Peyer's patch (tissue), 4 donors: ENCODE measurements around the gene AIFM1.

Experiments
- POLR2A ChIP-seq, 2 donors: fragments of 450-650 bp; IDR thresholded peaks; one replicate each; pipeline ENCODE4 v1.5.1; 2017; ENCODE audit warnings: antibody characterized with exemption in 2 of 2, mild to moderate bottlenecking in 2 of 2, moderate library complexity in 2 of 2
- TF ChIP-seq, protein P1 (sequence below), 6 experiments: fragments of 450-650 bp in 4 of 6; fragments of 200-600 bp in 2 of 6; sonication (generic) in 1 of 6; IDR thresholded peaks; one replicate each; pipeline ENCODE4 v1.5.1; 2017 to 2019; ENCODE audit warnings: antibody characterized with exemption in 6 of 6, mild to moderate bottlenecking in 3 of 6, moderate library complexity in 1 of 6

- TF ChIP-seq, protein P1, sequence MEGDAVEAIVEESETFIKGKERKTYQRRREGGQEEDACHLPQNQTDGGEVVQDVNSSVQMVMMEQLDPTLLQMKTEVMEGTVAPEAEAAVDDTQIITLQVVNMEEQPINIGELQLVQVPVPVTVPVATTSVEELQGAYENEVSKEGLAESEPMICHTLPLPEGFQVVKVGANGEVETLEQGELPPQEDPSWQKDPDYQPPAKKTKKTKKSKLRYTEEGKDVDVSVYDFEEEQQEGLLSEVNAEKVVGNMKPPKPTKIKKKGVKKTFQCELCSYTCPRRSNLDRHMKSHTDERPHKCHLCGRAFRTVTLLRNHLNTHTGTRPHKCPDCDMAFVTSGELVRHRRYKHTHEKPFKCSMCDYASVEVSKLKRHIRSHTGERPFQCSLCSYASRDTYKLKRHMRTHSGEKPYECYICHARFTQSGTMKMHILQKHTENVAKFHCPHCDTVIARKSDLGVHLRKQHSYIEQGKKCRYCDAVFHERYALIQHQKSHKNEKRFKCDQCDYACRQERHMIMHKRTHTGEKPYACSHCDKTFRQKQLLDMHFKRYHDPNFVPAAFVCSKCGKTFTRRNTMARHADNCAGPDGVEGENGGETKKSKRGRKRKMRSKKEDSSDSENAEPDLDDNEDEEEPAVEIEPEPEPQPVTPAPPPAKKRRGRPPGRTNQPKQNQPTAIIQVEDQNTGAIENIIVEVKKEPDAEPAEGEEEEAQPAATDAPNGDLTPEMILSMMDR (IDR thresholded peaks at IDR 0.05) = no peak
- TF ChIP-seq POLR2A (IDR thresholded peaks at IDR 0.05) = no peak
Measured at GRCh38 chrX:130125091-130125874, 40.4 kb downstream of the AIFM1 start.
